Smooth muscle cell (in vitro differentiated cells): Measurements from ENCODE around the gene PRIMPOL. TPM values are rescaled to one million over a fixed set of nuclear protein-coding genes. Genes with fewer than 3 reads are reported as not detected.
"Not testable (repeated sequence)": the region's sequence is repeated elsewhere in the genome, so short reads cannot be mapped to it uniquely, and the experiment has no call there.

Experiments used
- DNase-seq: peaks from one replicate; lab custom pipeline; 2025; ENCODE audit not compliant: unreplicated experiment; lab: John Stamatoyannopoulos, UW
- H2AFZ ChIP-seq: fragments of 200-600 bp; sonication (generic); 2 replicates; pipeline ENCODE4 v1.6.0; 2016; ENCODE audit warnings: antibody characterized with exemption, low read depth, mild to moderate bottlenecking
- H3F3A ChIP-seq: fragments of 200-600 bp; sonication (generic); 2 replicates; pipeline ENCODE4 v1.6.0; 2017; ENCODE audit warnings: antibody characterized with exemption, low read depth
- H3K27ac ChIP-seq: fragments of 200-600 bp; sonication (generic); 2 replicates; pipeline ENCODE4 v1.5.1; 2016; ENCODE audit warnings: low read depth, mild to moderate bottlenecking
- H3K27me3 ChIP-seq: fragments of 200-600 bp; sonication (generic); 2 replicates; pipeline ENCODE4 v1.6.1; 2016; ENCODE audit warnings: low read depth, mild to moderate bottlenecking
- H3K36me3 ChIP-seq: fragments of 200-600 bp; sonication (generic); 2 replicates; pipeline ENCODE4 v1.5.1; 2016; ENCODE audit warnings: low read depth
- H3K4me1 ChIP-seq: fragments of 200-600 bp; sonication (generic); 2 replicates; pipeline ENCODE4 v1.5.1; 2016; ENCODE audit warnings: low read depth
- H3K4me2 ChIP-seq: fragments of 200-600 bp; sonication (generic); 2 replicates; pipeline ENCODE4 v1.6.0; 2016; ENCODE audit warnings: mild to moderate bottlenecking
- H3K4me3 ChIP-seq: fragments of 200-600 bp; sonication (generic); 2 replicates; pipeline ENCODE4 v1.5.1; 2016; ENCODE audit warnings: mild to moderate bottlenecking
- H3K79me2 ChIP-seq: fragments of 200-600 bp; sonication (generic); 2 replicates; pipeline ENCODE4 v1.6.0; 2016; ENCODE audit warnings: low read depth, mild to moderate bottlenecking
- H3K9ac ChIP-seq: fragments of 200-600 bp; sonication (generic); 2 replicates; pipeline ENCODE4 v1.6.0; 2016; ENCODE audit warnings: low read depth
- H3K9me3 ChIP-seq: fragments of 200-600 bp; sonication (generic); replicated peaks from 2 replicates; pipeline ENCODE4 v1.5.1; 2016; ENCODE audit warnings: low read depth
- H4K20me1 ChIP-seq: fragments of 200-600 bp; sonication (generic); 2 replicates; pipeline ENCODE4 v1.6.0; 2016; ENCODE audit warnings: low read depth
- WGBS: methylation state at CpG from one replicate; pipeline ENCODE4 v1.1.7; 2016; ENCODE audit warnings: low lambda C conversion rate; 5-methylcytosine and 5-hydroxymethylcytosine counted together
- polyA plus RNA-seq: library from polyadenylated mRNA; unstranded; fragments of >200 nt; fragmentation: Nextera tagmentation; extraction: Ambion mirVana; gene quantifications from 2 replicates; pipeline ENCODE4 v1.2.1, GENCODE V29; 2016
- total RNA-seq: library from RNA; depleted of rRNA; stranded (reverse); fragments of >200 nt; gene quantifications from 2 replicates; pipeline ENCODE4 v1.2.3, GENCODE V29; 2014
- TF ChIP-seq, protein P1 (sequence below): fragments of 200-600 bp; sonication (generic); IDR thresholded peaks from 2 replicates; pipeline ENCODE4 v1.5.1; 2017; ENCODE audit warnings: borderline replicate concordance, mild to moderate bottlenecking, antibody characterized with exemption; ENCODE audit not compliant: insufficient read depth, poor library complexity, severe bottlenecking

The PRIMPOL gene
- total and polyA plus RNA-seq, 2 experiments from 2014 or later = 7.5 to 15.4 TPM

DNA sequence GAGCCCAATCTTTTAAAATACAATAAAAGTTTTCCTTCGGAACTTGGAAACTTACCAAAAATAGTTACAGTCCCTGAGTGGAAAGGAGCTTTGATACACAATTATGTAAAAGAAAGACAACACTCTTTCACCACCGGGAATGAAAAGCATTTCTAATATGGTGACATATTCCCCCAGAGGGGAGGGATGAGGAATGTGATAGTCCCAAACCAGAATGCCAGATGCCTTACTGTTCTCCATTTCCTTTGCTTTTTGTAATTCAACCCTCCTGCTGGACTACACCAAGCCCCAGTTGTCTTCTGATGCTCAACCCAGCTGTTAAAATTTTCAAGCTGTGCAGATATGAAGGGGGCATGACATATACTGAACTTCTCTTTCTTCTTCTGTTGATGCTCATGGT is 4.1 kb downstream of the PRIMPOL start:
- TF ChIP-seq, protein P1, sequence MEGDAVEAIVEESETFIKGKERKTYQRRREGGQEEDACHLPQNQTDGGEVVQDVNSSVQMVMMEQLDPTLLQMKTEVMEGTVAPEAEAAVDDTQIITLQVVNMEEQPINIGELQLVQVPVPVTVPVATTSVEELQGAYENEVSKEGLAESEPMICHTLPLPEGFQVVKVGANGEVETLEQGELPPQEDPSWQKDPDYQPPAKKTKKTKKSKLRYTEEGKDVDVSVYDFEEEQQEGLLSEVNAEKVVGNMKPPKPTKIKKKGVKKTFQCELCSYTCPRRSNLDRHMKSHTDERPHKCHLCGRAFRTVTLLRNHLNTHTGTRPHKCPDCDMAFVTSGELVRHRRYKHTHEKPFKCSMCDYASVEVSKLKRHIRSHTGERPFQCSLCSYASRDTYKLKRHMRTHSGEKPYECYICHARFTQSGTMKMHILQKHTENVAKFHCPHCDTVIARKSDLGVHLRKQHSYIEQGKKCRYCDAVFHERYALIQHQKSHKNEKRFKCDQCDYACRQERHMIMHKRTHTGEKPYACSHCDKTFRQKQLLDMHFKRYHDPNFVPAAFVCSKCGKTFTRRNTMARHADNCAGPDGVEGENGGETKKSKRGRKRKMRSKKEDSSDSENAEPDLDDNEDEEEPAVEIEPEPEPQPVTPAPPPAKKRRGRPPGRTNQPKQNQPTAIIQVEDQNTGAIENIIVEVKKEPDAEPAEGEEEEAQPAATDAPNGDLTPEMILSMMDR = no peak
- Histone ChIP-seq H3K4me1 (peaks cover 8% of the 10 kb centered on the region), H3K36me3 (no peaks in the 10 kb centered on the region), H2AFZ (no peak overlapping the region), H3K9ac (no peak overlapping the region), H4K20me1 (no peaks in the 10 kb centered on the region), H3K4me2 (no peak overlapping the region), H3K27me3 (no peaks in the 10 kb centered on the region), H3K79me2 (no peaks in the 10 kb centered on the region), H3K9me3 (no peaks in the 10 kb centered on the region), H3F3A (peaks cover 6% of the 10 kb centered on the region), H3K4me3 (no peak overlapping the region), H3K27ac (no peak overlapping the region)
- DNase-seq = no peak
- 72% methylated on average over 2 of the region's 2 CpGs for WGBS

DNA sequence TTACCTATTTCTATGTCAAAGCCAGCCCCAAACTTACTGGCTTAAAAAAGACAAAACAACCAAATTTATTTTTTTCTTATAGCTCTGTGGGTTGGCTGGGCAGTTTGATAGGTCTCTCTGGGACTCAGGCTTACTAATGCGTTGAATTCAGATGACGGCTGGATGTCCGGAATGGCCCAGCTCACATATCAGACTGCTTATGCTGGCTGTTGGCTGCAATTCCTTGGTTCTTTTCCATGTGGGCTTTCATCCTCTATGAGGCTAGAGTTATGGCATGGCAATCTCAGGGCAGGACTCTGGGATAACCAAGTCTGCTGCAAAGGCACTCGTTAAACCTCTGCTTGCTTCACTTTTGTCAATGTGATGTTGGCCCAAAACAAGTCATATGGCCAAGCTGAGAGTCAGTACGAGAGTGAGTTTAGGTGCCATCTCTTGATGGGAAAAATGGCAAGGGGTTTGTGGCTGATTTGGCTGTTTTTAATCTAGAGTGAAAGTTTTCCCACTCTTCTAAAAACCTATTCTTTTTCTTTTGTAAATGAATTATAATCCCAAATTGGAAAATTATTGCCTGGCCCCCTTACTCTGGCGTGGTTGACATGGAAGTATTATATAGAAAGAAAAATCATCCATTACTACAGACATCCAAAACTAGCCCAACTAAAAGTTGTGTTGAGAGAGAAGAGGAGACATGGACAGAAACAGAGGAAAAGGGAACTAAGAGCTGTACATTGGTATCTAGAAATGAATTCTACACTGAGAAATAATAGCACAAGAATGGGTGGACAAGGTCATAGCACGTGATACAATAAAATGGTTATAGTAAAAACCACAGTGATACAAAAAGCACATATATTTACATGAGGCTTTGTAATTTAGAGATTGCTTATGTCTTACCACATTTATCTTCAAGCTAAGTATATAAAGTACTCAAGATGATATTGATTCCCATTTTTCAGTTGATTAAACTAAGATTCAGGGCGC is 6.6 kb downstream of the PRIMPOL start:
- TF ChIP-seq, protein P1 = no peak
- Histone ChIP-seq H3K9me3 (no peaks in the 10 kb centered on the region), H3K27ac (no peak overlapping the region), H3K4me1 (no peaks in the 10 kb centered on the region), H3K9ac (no peak overlapping the region), H3K27me3 (no peaks in the 10 kb centered on the region), H3K4me2 (no peak overlapping the region), H3K79me2 (no peaks in the 10 kb centered on the region), H3K4me3 (no peak overlapping the region), H3F3A (no peaks in the 10 kb centered on the region), H2AFZ (no peak overlapping the region), H4K20me1 (no peaks in the 10 kb centered on the region), H3K36me3 (no peaks in the 10 kb centered on the region)
- WGBS = 96% methylated on average over 8 of the region's 8 CpGs
- DNase-seq = no peak

DNA sequence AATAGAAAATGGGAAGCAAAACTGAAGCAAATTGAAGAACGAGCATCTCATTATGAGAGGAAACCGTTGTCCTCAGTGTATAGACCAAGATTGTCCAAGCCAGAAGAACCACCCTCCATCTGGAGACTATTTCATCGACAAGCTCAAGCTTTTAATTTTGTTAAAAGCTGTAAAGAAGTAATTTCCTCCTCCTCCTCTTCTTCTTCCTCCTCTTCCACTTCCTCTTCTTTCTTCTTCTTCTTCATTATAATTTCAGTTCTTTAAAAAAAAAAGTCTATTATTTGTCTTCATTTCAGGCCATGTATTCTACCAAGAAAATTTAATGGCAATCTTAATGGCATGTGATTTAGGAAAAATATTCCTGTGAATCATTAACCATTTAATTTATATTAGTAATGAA is 7.6 kb downstream of the PRIMPOL start:
- no peaks in the 10 kb centered on the region for H3K9me3 ChIP-seq
- H3K27ac ChIP-seq = no peak overlapping the region
- no peaks in the 10 kb centered on the region for H3K36me3 ChIP-seq
- no peak overlapping the region for H3K9ac ChIP-seq
- H3K4me2 ChIP-seq = no peak overlapping the region
- no peaks in the 10 kb centered on the region for H3K4me1 ChIP-seq
- WGBS = 97% methylated on average over 3 of the region's 3 CpGs
- H3F3A ChIP-seq = no peaks in the 10 kb centered on the region
- H4K20me1 ChIP-seq = no peaks in the 10 kb centered on the region
- DNase-seq = no peak
- H3K27me3 ChIP-seq = no peaks in the 10 kb centered on the region
- TF ChIP-seq, protein P1 = no peak
- H3K79me2 ChIP-seq = no peaks in the 10 kb centered on the region
- no peak overlapping the region for H3K4me3 ChIP-seq
- H2AFZ ChIP-seq = no peak overlapping the region

DNA sequence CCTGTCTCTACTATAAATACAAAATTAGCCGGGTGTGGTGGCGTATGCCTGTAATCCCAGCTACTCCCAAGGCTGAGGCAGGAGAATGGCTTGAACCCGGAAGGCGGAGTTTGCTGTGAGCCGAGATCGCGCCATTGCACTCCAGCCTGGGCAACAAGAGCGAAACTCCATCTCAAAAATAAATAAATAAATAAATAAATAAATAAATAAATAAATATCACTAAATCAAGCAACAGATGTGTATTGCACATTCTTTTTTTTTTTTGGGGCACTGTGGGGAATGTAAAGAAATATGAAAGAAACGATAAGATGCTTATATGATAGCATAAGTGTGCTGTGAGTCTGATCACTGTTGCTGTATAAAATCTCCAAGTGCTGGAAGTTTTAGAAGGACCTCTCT is 8.3 kb downstream of the PRIMPOL start:
- not testable (repeated sequence) for DNase-seq, H3K79me2 ChIP-seq, H3K36me3 ChIP-seq, H3F3A ChIP-seq, H3K27ac ChIP-seq, H3K9ac ChIP-seq, H4K20me1 ChIP-seq, H3K27me3 ChIP-seq, H3K4me3 ChIP-seq, H2AFZ ChIP-seq, H3K4me2 ChIP-seq, H3K4me1 ChIP-seq, H3K9me3 ChIP-seq
- whole genome bisulfite sequencing = 98% methylated on average over 9 of the region's 9 CpGs
